ENCODE measurements around the gene CAPZB. TPM values are rescaled to one million over a fixed set of nuclear protein-coding genes. Genes with fewer than 3 reads are reported as not detected.

CAPZB gene
- total and polyA plus RNA-seq, 7 donors: 128 to 454 (median 214) TPM

DNA sequence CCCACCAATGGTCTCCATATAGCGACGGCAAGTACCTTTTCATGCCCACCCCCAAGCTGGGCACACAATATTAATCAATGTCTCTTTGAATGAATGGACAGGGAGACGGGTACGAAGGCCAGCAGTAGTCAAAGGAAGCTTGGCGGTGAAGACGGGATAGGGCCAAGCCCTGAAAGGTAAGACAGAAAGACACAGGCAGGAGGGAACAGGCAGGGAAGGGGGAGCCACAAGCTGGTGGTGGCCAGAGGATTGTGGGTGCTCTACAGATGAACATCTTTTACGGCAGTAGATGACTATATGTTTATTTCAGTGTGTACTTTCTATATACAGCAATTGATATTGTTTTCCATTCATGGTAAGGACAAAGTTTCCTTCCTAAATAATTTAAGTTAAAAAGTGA lies 16.3 kb downstream of the CAPZB start:
- Histone ChIP-seq H3K4me1 (peaks cover 0 to 87% (median 79%) of the 10 kb centered on the region in 4 donors), H3K4me3 (no peak overlapping the region)

DNA sequence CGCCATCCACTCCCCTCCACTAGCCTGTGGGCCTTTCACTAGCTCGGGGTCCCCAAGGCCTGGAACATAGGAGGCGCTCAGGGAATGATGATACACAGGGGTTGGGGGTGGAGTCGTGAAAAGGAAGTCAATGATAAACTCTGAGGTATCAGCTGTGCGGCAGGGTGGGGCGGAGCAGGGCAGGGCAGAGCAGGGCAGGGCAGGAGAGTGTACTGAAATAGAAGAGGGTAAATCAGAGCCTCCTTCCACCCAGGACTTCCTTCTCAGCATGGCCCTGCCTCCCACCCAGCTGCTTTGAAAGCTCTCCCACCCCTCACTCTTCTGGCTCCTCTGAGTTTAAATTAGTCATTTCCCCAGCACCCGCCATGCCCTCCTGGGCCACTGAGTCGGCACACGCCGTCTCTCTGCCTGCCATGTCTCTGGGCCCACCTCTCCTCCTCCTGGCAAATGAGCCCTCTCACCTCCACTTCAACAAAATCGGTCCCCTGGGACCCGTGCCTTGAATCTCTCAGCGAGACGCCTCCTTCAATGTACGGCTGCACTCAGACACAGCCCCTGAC lies 16.9 kb downstream of the CAPZB start:
- H3K4me3 ChIP-seq: no peak overlapping the region
- no peaks in the 10 kb centered on the region for H3K9me3 ChIP-seq
- no peak for DNase-seq
- TF ChIP-seq, protein P1, sequence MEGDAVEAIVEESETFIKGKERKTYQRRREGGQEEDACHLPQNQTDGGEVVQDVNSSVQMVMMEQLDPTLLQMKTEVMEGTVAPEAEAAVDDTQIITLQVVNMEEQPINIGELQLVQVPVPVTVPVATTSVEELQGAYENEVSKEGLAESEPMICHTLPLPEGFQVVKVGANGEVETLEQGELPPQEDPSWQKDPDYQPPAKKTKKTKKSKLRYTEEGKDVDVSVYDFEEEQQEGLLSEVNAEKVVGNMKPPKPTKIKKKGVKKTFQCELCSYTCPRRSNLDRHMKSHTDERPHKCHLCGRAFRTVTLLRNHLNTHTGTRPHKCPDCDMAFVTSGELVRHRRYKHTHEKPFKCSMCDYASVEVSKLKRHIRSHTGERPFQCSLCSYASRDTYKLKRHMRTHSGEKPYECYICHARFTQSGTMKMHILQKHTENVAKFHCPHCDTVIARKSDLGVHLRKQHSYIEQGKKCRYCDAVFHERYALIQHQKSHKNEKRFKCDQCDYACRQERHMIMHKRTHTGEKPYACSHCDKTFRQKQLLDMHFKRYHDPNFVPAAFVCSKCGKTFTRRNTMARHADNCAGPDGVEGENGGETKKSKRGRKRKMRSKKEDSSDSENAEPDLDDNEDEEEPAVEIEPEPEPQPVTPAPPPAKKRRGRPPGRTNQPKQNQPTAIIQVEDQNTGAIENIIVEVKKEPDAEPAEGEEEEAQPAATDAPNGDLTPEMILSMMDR (IDR thresholded peaks at IDR 0.05): no peak
- no peak for TF ChIP-seq EP300 (IDR thresholded peaks at IDR 0.05)
- no peak for TF ChIP-seq POLR2AphosphoS5 (IDR thresholded peaks at IDR 0.05)
- no peak for TF ChIP-seq POLR2A (IDR thresholded peaks at IDR 0.05)
- H3K36me3 ChIP-seq: peaks cover 0 to 7% (median 0%) of the 10 kb centered on the region in 4 donors
- H3K27ac ChIP-seq: peak overlapping the region; percentile 68 to 71 (median 70)
- H3K27me3 ChIP-seq: no peaks in the 10 kb centered on the region
- intact Hi-C loops (cut with DNase I): no loop called here
- 15 to 39% methylated on average over 15 of the region's 15 CpGs for WGBS, 2 donors
- peaks cover 0 to 86% (median 79%) of the 10 kb centered on the region in 4 donors for H3K4me1 ChIP-seq

More for the DNA sequence above, 16.3 kb downstream of the CAPZB start:
- 48 to 67% methylated on average over 7 of the region's 7 CpGs for WGBS, 2 donors
- Histone ChIP-seq H3K27ac (peak overlapping the region; percentile 68 to 71 (median 70)), H3K36me3 (peaks cover 0 to 8% (median 0%) of the 10 kb centered on the region in 4 donors), H3K9me3 (no peaks in the 10 kb centered on the region), H3K27me3 (no peaks in the 10 kb centered on the region)
- intact Hi-C loops (cut with DNase I): no loop called here
- no peak for DNase-seq
- TF ChIP-seq POLR2A (IDR thresholded peaks at IDR 0.05) (no peak), EP300 (IDR thresholded peaks at IDR 0.05) (no peak), POLR2AphosphoS5 (IDR thresholded peaks at IDR 0.05) (no peak)
- TF ChIP-seq, protein P1 (IDR thresholded peaks at IDR 0.05): no peak

DNA sequence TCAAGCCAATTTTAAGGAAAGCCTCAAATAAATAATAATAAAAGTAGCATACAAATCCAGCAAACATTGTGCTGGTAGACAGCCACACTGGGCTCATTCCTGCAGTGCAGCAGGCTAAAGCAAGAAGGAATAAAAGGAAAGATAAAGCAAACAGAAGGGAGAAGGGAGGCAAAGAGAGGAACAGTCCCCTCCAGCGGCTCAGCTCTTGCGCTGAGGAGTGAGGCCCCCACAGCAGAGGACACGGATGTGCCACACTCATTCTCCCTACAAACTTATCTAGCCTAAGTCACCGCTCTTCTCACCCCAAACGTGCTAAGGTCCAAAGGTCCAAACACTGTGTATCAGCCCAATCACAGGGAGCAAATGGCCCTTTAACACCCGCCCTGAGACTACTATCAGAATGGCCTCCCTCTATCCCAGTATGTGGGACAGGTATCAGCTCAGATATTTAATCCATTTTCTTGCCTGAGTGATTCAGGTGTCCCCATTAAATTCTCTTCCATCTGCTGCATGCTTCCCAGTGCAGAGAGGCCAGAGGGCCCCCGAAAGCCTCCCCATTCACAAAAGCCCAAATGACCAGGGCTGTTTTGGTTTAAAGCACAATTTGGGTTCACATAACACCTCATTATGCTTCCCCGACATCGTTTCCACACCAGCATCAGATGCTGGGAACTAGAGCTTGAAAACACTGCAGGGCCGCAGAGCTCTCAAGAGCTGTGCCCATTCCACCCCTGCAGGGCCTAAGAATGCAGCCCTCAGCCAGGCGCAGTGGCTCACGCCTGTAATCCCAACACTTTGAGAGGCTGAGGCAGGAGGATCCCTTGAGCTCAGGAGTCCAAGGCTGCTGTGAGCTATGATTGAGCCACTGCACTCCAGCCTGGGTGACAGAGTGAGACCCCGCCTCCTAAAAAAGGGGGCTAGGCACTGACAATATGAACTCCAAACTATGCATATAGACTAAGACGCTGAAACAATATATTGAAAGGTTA lies 17.8 kb downstream of the CAPZB start:
- Histone ChIP-seq H3K27me3 (no peaks in the 10 kb centered on the region), H3K27ac (peak overlapping the region; percentile 65 to 71 (median 69)), H3K9me3 (no peaks in the 10 kb centered on the region), H3K4me1 (peaks cover 0 to 90% (median 86%) of the 10 kb centered on the region in 4 donors), H3K36me3 (no peaks in the 10 kb centered on the region), H3K4me3 (no peak overlapping the region)
- no peak for TF ChIP-seq POLR2AphosphoS5 (IDR thresholded peaks at IDR 0.05)
- no peak for TF ChIP-seq POLR2A (IDR thresholded peaks at IDR 0.05)
- no peak for TF ChIP-seq EP300 (IDR thresholded peaks at IDR 0.05)
- TF ChIP-seq, protein P1 (IDR thresholded peaks at IDR 0.05): no peak
- no peak for DNase-seq
- 51 to 72% methylated on average over 14 of the region's 14 CpGs for WGBS, 2 donors
- intact Hi-C loops (cut with DNase I): no loop called here

DNA sequence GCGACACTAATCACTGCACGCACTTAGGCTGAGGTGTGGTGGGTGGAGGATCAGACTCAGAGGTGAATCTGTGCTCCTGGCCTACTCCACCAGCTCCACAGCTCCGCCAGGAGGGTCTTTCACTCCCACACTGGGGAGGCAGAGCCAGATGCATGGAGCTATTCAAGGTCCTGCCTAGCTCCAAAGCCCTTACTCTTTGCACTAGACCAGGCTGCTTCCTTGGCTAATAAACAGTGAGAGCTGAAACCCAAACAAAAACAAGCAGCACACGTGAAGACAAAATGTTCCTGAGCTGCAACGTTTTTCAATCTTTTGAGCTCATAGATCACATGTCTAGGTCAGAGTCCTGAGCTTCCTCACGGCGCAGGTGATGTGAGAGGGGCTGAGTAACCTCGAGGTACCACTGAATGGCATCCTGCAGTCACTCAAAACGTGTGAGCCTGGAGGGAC lies 19.2 kb downstream of the CAPZB start:
- peak in 1 of 4 donors; percentile 13 for TF ChIP-seq EP300 (IDR thresholded peaks at IDR 0.05)
- no peak for TF ChIP-seq POLR2AphosphoS5 (IDR thresholded peaks at IDR 0.05)
- TF ChIP-seq, protein P1 (IDR thresholded peaks at IDR 0.05): no peak
- DNase-seq: no peak
- Histone ChIP-seq H3K4me3 (no peak overlapping the region), H3K4me1 (peaks cover 0 to 88% (median 84%) of the 10 kb centered on the region in 4 donors), H3K36me3 (no peaks in the 10 kb centered on the region), H3K9me3 (no peaks in the 10 kb centered on the region), H3K27ac (peak overlapping the region; percentile 65 to 71 (median 69)), H3K27me3 (no peaks in the 10 kb centered on the region)
- 65 to 69% methylated on average over 9 of the region's 9 CpGs for WGBS, 2 donors
- intact Hi-C loops (cut with DNase I): no loop called here

Data from sigmoid colon (tissue), 7 donors.